GM12874 (cell line): Measurements from ENCODE around the gene TTC39B.

Experiments used
- TF ChIP-seq, protein P1 (sequence below): IDR thresholded peaks from 2 replicates; pipeline ENCODE4 v1.5.1; 2011; ENCODE audit warnings: low read depth, mild to moderate bottlenecking, control low read depth, low read length, moderate library complexity; ENCODE audit not compliant: insufficient read depth

Gene TTC39B

DNA sequence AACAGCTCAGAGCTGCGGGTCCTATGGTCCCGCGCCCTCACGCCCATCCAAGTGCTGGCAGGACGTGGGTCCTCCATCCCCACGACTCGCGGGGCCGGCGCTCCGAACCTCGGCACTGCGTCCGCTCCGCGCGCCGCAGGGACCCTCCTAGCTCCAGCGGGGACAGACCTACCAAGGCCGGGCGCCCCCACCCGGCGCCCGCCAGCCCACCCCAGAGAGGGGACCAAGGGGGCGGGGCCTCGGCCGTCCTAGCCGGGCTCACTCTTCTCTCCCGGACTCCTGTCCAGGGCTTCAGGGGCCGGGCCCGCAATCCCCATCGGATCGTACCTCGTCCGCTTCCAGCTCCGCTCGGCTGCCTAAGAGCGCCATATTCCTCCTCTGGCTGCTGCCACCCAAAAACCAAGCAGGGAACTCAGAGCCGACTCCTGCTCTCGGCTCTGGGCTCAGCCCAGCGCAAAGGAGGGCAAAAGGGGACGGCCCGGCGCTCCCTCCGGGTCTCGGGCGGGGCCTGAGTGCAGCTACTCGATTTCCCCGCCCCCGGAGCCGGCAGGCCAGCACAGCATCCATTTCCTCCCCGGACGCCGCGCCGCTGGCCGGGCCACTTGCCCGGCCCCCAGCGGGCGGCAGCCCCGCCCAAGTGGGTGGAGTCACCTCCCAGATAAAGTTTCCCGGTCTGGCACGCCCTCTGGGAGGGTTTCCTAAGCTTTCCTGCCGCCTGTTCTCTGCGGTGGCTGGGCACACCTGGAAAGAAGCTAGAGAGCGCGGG is at the start of gene TTC39B:
TTC39B (minus strand) TSS at position 460 of the 766 bp plus-strand sequence; CDS start at position 369, 91 bp downstream.
- TF ChIP-seq, protein P1, sequence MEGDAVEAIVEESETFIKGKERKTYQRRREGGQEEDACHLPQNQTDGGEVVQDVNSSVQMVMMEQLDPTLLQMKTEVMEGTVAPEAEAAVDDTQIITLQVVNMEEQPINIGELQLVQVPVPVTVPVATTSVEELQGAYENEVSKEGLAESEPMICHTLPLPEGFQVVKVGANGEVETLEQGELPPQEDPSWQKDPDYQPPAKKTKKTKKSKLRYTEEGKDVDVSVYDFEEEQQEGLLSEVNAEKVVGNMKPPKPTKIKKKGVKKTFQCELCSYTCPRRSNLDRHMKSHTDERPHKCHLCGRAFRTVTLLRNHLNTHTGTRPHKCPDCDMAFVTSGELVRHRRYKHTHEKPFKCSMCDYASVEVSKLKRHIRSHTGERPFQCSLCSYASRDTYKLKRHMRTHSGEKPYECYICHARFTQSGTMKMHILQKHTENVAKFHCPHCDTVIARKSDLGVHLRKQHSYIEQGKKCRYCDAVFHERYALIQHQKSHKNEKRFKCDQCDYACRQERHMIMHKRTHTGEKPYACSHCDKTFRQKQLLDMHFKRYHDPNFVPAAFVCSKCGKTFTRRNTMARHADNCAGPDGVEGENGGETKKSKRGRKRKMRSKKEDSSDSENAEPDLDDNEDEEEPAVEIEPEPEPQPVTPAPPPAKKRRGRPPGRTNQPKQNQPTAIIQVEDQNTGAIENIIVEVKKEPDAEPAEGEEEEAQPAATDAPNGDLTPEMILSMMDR, result no peak

DNA sequence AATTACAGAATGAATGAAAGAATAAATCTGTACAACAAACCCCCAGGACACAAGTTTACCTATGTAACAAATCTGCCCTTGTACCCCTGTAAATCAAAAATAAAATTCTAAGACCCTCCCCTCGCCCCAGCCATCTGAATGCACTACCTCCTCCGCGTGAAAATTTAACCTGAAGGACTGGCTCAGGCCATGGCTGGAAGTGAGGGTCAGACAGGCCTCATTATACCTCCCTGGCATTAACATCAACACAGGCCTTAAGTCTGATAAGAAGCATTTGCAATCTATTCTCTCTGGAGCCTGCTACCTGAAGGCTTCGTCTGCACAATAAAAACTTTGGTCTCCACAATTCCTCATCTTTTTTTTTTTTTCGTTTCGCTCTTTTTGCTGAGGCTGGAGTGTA is 48.7 kb upstream of the TTC39B start:
- TF ChIP-seq, protein P1, result no peak

GRCh38 chr9:15354713-15355112 is 47.7 kb upstream of the TTC39B start:
- TF ChIP-seq, protein P1, result no peak

DNA sequence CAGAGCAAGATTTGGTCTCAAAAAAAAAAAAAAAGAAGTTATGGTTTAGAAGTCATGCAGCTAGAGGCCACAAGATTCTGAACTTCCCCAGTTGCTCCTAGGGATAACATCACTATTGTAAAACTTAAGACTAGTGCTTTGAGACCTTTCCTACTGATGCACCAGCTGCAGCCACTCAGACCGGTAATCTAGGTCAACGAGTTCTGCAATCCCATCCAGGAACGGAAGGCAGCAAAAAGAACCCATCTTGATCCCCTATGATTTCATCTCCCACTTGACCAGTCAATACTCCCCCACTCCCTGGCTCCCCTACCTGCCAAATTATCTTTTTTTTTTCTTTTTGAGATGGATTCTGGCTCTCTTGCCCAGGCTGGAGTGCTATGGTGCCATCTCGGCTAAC is 46.9 kb upstream of the TTC39B start:
- TF ChIP-seq, protein P1, result no peak

DNA sequence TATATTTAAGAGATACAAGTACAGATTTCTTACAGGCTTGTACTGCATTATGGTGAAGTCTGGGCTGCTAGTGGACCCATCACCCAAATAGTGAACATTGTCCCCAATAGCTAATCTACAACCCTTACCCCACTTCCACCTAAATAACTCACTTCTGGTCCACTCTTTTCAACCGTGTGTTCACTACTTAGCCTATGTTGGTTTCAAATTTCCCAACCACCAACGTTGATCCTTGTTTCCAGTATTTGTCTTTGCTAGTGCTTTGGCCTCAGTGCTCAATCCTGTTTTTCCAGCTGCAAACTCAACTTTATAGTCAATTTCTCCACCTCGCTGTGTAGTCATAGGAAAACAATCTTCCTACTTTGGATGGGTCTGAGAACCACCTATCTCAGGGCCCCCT is 45.3 kb upstream of the TTC39B start:
- TF ChIP-seq, protein P1, result no peak

DNA sequence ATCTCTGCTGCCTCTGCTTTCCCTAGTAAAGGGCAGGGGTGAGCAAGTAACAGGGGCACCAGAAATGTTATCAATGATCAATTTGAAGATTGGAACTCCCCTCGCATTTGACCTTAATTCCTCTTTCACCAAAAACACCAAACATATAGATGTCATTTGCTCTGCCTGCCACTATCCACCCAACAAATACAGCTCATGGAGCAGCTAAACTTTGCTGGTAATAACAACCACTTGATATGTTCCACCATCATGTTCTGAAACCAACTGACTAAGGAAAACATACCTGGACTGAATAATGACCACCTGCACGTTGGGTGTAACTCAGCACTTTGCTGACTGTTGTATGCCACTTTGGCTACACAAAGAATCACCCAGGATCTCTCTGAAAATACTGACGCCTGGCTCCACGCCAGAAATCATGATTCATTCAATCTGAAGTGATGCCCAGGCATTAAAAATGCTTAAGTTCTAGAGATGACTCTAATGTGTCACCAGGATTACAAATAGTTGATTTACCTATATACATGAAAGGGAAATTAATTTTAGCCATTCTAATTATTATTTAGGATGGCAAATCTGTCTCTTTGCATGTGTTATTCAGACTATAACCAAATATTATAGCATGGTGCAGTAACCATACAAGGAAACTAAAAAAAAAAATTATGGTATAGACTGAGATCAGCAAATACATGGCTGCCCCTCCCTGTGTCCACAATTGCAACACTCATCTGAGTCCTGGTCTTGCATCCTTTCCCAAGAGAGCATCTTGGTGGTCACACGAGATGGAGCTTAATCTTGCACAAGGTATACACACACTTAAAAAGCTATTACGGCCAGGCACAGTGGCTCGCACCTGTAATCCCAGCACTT is 43.1 kb upstream of the TTC39B start:
- TF ChIP-seq, protein P1, result no peak

DNA sequence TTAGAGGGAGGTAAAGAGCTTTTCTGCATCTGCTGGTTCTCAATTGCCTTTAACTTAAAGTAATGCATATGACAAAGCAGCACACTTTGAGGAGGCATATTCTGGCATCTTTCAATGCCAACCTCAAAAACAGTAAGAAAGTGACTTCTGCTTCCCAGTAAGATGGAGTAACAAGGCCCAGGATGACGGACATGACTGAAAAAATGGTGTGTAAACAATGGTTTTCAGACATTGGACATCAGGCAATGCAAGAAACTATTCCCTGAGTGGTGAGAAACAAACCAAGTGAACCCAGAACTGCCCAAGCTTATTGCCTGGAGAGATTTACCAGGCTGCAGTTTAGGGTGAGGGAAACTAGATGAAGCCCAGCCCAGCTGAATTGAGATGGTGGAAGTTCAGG is 39.8 kb upstream of the TTC39B start:
- TF ChIP-seq, protein P1, result no peak
